H1 (cell line): ENCODE data around the gene EVI5. TPM values are rescaled to one million over a fixed set of nuclear protein-coding genes. Genes with fewer than 3 reads are reported as not detected.
"Not testable (repeated sequence)": the region's sequence is repeated elsewhere in the genome, so short reads cannot be mapped to it uniquely, and the experiment has no call there.

Experiments
- CTCF ChIA-PET: fragments of 300-600 bp; sonication (Branson Sonifier 250); formaldehyde crosslinking; loops from one replicate; lab custom pipeline; 2021; ENCODE audit not compliant: partially characterized antibody; lab: Charles Lee
- POLR2A ChIA-PET: fragments of 300-600 bp; sonication (Branson Sonifier 250); formaldehyde crosslinking; loops from one replicate; lab custom pipeline; 2021; ENCODE audit warnings: inconsistent platforms; ENCODE audit not compliant: partially characterized antibody; lab: Charles Lee
- DNase-seq, 2 experiments: peaks; one replicate each; pipeline versions ENCODE4 v3.0.0 to v3.0.0-alpha.2; 2010 to 2022; ENCODE audit warnings: low spot score in 2 of 2, low read depth in 1 of 2, mixed read lengths in 1 of 2
- FAIRE-seq: peaks from 2 replicates; lab custom pipeline; 2011; peaks lifted over from hg19 to GRCh38; lab: Jason Lieb, UNC
- H2AFZ ChIP-seq: 2 replicates; pipeline ENCODE4 v1.8.1; 2012; ENCODE audit warnings: low read length, inconsistent platforms
- H2AK5ac ChIP-seq: 2 replicates; pipeline ENCODE4 v1.6.1; 2013; ENCODE audit warnings: low read depth, low read length
- H2BK120ac ChIP-seq: replicated peaks from 2 replicates; pipeline ENCODE3; 2013; ENCODE audit warnings: low read depth, low read length, inconsistent platforms
- H2BK12ac ChIP-seq: 2 replicates; pipeline ENCODE4 v1.6.1; 2013; ENCODE audit warnings: low read depth, low read length
- H2BK15ac ChIP-seq: 2 replicates; pipeline ENCODE4 v1.6.1; 2013; ENCODE audit warnings: low read length
- H2BK20ac ChIP-seq: 2 replicates; pipeline ENCODE4 v1.6.1; 2013; ENCODE audit warnings: low read length
- H2BK5ac ChIP-seq: 2 replicates; pipeline ENCODE4 v1.6.1; 2013; ENCODE audit warnings: low read depth, low read length
- H3K14ac ChIP-seq: 2 replicates; pipeline ENCODE4 v1.6.1; 2013; ENCODE audit warnings: inconsistent platforms; ENCODE audit not compliant: insufficient read length
- H3K18ac ChIP-seq: 2 replicates; pipeline ENCODE4 v1.6.1; 2013; ENCODE audit warnings: low read length; ENCODE audit errors: extremely low read depth
- H3K23ac ChIP-seq: 2 replicates; pipeline ENCODE4 v1.6.1; 2013; ENCODE audit warnings: inconsistent platforms; ENCODE audit not compliant: insufficient read length
- H3K23me2 ChIP-seq: 2 replicates; pipeline ENCODE4 v1.6.1; 2013; ENCODE audit warnings: low read depth, low read length
- H3K27ac ChIP-seq: 2 replicates; pipeline ENCODE4 v1.6.1; 2011; ENCODE audit warnings: low read depth, low read length, inconsistent platforms
- H3K27me3 ChIP-seq, 4 experiments: replicated peaks in 1 of 4; 1 replicate in 1 of 4; 2 replicates in 3 of 4; pipeline versions ENCODE4 v1.6.1 to v1.8.1; 2011 to 2013; ENCODE audit warnings: low read length in 3 of 4, mild to moderate bottlenecking in 3 of 4, inconsistent platforms in 2 of 4, mixed read lengths in 2 of 4, moderate library complexity in 1 of 4; ENCODE audit not compliant: control insufficient read depth in 3 of 4, insufficient read depth in 3 of 4; ENCODE audit errors: extremely low read depth in 1 of 4
- H3K36me3 ChIP-seq, 4 experiments: 2 replicates each; pipeline versions ENCODE4 v1.6.1 to v1.8.1; 2011 to 2013; ENCODE audit warnings: mild to moderate bottlenecking in 4 of 4, low read length in 3 of 4, moderate library complexity in 2 of 4, control low read depth in 1 of 4, inconsistent platforms in 1 of 4; ENCODE audit not compliant: insufficient read depth in 4 of 4, control insufficient read depth in 2 of 4
- H3K4ac ChIP-seq: replicated peaks from 2 replicates; pipeline ENCODE3; 2013; ENCODE audit warnings: low read length, low read depth, mixed read lengths, inconsistent platforms; ENCODE audit not compliant: insufficient read length
- H3K4me1 ChIP-seq, 4 experiments: replicated peaks in 1 of 4; 1 replicate in 1 of 4; 2 replicates in 3 of 4; pipeline versions ENCODE4 v1.6.1 to v1.8.1; 2011 to 2013; ENCODE audit warnings: low read length in 3 of 4, inconsistent platforms in 2 of 4, mixed read lengths in 1 of 4; ENCODE audit not compliant: insufficient read depth in 4 of 4, control insufficient read depth in 3 of 4
- H3K4me2 ChIP-seq, 2 experiments: 2 replicates each; pipeline versions ENCODE4 v1.6.1 to v1.8.1; 2011 to 2013; ENCODE audit warnings: low read depth in 2 of 2, low read length in 2 of 2, control low read depth in 1 of 2, inconsistent platforms in 1 of 2, mild to moderate bottlenecking in 1 of 2; ENCODE audit not compliant: insufficient read depth in 1 of 2
- H3K4me3 ChIP-seq, 4 experiments: fragments of 200-600, 300-600 bp in 1 of 4; sonication (generic), shearing (Covaris generic), sonication (Bioruptor Twin) in 1 of 4; 2 replicates each; pipeline versions ENCODE4 v1.5.1 to v1.8.1; 2011 to 2016; ENCODE audit warnings: low read length in 4 of 4, low read depth in 3 of 4, control low read depth in 2 of 4, inconsistent platforms in 2 of 4, mild to moderate bottlenecking in 2 of 4, mixed read lengths in 1 of 4, moderate library complexity in 1 of 4; ENCODE audit not compliant: insufficient read depth in 2 of 4; ENCODE audit errors: extremely low read depth in 1 of 4
- H3K56ac ChIP-seq: replicated peaks from 2 replicates; pipeline ENCODE3; 2013; ENCODE audit warnings: low read depth, mild to moderate bottlenecking, mixed read lengths, low read length, inconsistent platforms; ENCODE audit not compliant: insufficient read length
- H3K79me1 ChIP-seq: 2 replicates; pipeline ENCODE4 v1.6.1; 2013; ENCODE audit warnings: low read depth, low read length, control low read depth
- H3K79me2 ChIP-seq, 2 experiments: 2 replicates each; pipeline versions ENCODE4 v1.6.1 to v1.8.1; 2012 to 2013; ENCODE audit warnings: low read length in 2 of 2, mild to moderate bottlenecking in 2 of 2, inconsistent platforms in 1 of 2; ENCODE audit not compliant: insufficient read depth in 2 of 2, control insufficient read depth in 1 of 2
- H3K9ac ChIP-seq, 4 experiments: replicated peaks in 1 of 4; 1 replicate in 1 of 4; 2 replicates in 3 of 4; pipeline versions ENCODE4 v1.6.1 to v1.8.1; 2011 to 2013; ENCODE audit warnings: low read depth in 3 of 4, low read length in 3 of 4, control low read depth in 2 of 4, mild to moderate bottlenecking in 2 of 4, moderate library complexity in 2 of 4, inconsistent platforms in 1 of 4; ENCODE audit errors: extremely low read depth in 1 of 4
- H3K9me3 ChIP-seq, 2 experiments: 2 replicates each; pipeline versions ENCODE4 v1.6.1 to v1.8.1; 2012 to 2013; ENCODE audit warnings: mild to moderate bottlenecking in 2 of 2, moderate library complexity in 2 of 2, control low read depth in 1 of 2, inconsistent platforms in 1 of 2, low read depth in 1 of 2, low read length in 1 of 2, mixed read lengths in 1 of 2; ENCODE audit not compliant: insufficient read depth in 2 of 2
- H4K20me1 ChIP-seq, 2 experiments: replicated peaks in 1 of 2; 2 replicates each; pipeline versions ENCODE3 to v1.8.1; 2011 to 2013; ENCODE audit warnings: inconsistent platforms in 2 of 2, low read length in 2 of 2, mild to moderate bottlenecking in 1 of 2; ENCODE audit not compliant: insufficient read depth in 2 of 2, control insufficient read depth in 1 of 2
- H4K5ac ChIP-seq: 2 replicates; pipeline ENCODE4 v1.6.1; 2013; ENCODE audit warnings: low read length, low read depth, mixed read lengths, inconsistent platforms; ENCODE audit not compliant: insufficient read length
- H4K8ac ChIP-seq: 2 replicates; pipeline ENCODE4 v1.8.0; 2013; ENCODE audit warnings: mild to moderate bottlenecking, moderate library complexity, low read length, inconsistent platforms; ENCODE audit not compliant: insufficient read depth; ENCODE audit errors: extremely low read depth
- H4K91ac ChIP-seq: replicated peaks from 2 replicates; pipeline ENCODE3; 2013; ENCODE audit warnings: low read length, mixed read lengths, inconsistent platforms; ENCODE audit not compliant: insufficient read length
- WGBS, 2 experiments: shearing (Covaris generic) in 1 of 2; methylation state at CpG; one replicate each; pipeline versions ENCODE4 v1.1.6 to v1.1.7; 2013 to 2015; ENCODE audit warnings: low lambda C conversion rate in 2 of 2, mixed read lengths in 2 of 2, inconsistent platforms in 1 of 2, low coverage in 1 of 2, missing lambda C conversion rate in 1 of 2; ENCODE audit not compliant: insufficient replicate concordance in 2 of 2, insufficient coverage in 1 of 2, insufficient read length in 1 of 2; ENCODE audit errors: extremely low coverage in 1 of 2, missing lambda C conversion rate in 1 of 2; 5-methylcytosine and 5-hydroxymethylcytosine counted together
- polyA plus RNA-seq, 7 experiments: library from polyadenylated mRNA; depleted of rRNA in 3 of 7; stranded (reverse) in 5 of 7; unstranded in 2 of 7; fragments of >200 nt in 5 of 7; fragments of 200-250 nt in 2 of 7; gene quantifications; 1 replicate in 5 of 7; 2 replicates in 1 of 7; 4 replicates in 1 of 7; pipeline versions ENCODE4 v1.2.1 to v1.2.3, GENCODE V29; 2011 to 2013; ENCODE audit warnings: missing spikeins in 2 of 7, mixed read lengths in 2 of 7
- total RNA-seq: library from RNA; stranded (reverse); fragmentation: NEBNext Ultra II Directional; extraction: Animal tissue kit (Norgen Biotek cat#: 25700); gene quantifications from 2 replicates; pipeline ENCODE4 v1.2.1, GENCODE V29; 2021

EVI5 gene
- total and polyA plus RNA-seq, 2 of the 8 experiments (the other 6 are each of a cell fraction or from before 2014, with no cell fraction given), result 1.7 to 13.7 TPM

DNA sequence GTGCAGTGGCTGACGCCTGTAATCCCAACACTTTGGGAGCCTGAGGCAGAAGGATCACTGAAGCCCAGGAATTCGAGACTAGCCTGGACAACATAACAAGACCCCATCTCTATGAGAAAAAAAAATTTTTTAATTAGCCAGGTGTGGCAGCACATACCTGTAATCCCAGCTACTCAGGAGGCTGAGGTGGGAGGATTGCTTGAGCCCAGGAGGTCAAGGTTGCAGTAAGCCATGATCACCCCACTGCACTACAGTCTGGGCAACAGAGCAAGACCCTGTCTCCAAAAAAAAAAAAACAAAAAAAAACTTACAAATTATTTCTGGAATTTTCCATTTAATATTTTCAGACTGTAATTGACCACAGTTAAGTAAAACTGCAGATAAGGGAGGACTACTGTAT lies 11.2 kb downstream of the EVI5 start:
- not testable (repeated sequence) for H3K14ac ChIP-seq, H4K5ac ChIP-seq, H3K23ac ChIP-seq, H3K27ac ChIP-seq, H3K4me2 ChIP-seq, H3K56ac ChIP-seq, H4K20me1 ChIP-seq, H2BK120ac ChIP-seq, H2AFZ ChIP-seq, H3K23me2 ChIP-seq, H3K4me1 ChIP-seq, H4K91ac ChIP-seq, H2BK12ac ChIP-seq, FAIRE-seq, H2BK15ac ChIP-seq, H3K79me1 ChIP-seq, H3K18ac ChIP-seq, H2BK5ac ChIP-seq, H4K8ac ChIP-seq, H3K36me3 ChIP-seq, H2BK20ac ChIP-seq, H3K9me3 ChIP-seq, H3K9ac ChIP-seq, DNase-seq, H3K27me3 ChIP-seq, H2AK5ac ChIP-seq, H3K4me3 ChIP-seq, H3K4ac ChIP-seq
- ChIA-PET CTCF (interaction anchor here (1.2 to 2.1 kb wide), 2 partner anchors 25 to 58 kb away, joined by 7 to 8 read pairs; partner anchors contain the start of gene RPL5), POLR2A (interaction anchor here (1.2 kb wide), 1 partner anchor 45 kb away, joined by 3 read pairs; no protein-coding TSS in a partner anchor)
- peaks cover 0 to 28% of the 10 kb centered on the region in 2 experiments; a peak in 2 of 4 replicates for H3K79me2 ChIP-seq
- 92% methylated on average over 2 of the region's 2 CpGs; no CpG with 5 or more reads in 1 of the 2 experiments for WGBS, 2 experiments
